ENCODE measurements around the gene USP40. TPM values are rescaled to one million over a fixed set of nuclear protein-coding genes. Genes with fewer than 3 reads are reported as not detected.
A peak's percentile ranks its signal among the peaks of the same experiment; 100 is the strongest.

The USP40 gene
- total and polyA plus RNA-seq, 9 of the 15 experiments (the other 6 are each of a cell fraction or from before 2014, with no cell fraction given): 5.5 to 15.0 (median 9.3) TPM

- TF ChIP-seq PRDM10 (IDR thresholded peaks at IDR 0.05; ENCODE audit: partially characterized antibody) (peak; percentile 26), ZNF175 (CRISPR knock-in tag; IDR thresholded peaks at IDR 0.05; ENCODE audit: low read depth) (0 out of 2 replicates have a peak, but pooled peaks have one; percentile 35), CXXC5 (CRISPR knock-in tag; IDR thresholded peaks at IDR 0.05) (peak; percentile 63)
- TF ChIP-seq, protein P1, sequence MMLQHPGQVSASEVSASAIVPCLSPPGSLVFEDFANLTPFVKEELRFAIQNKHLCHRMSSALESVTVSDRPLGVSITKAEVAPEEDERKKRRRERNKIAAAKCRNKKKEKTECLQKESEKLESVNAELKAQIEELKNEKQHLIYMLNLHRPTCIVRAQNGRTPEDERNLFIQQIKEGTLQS (IDR thresholded peaks at IDR 0.05): peak; percentile 93
- TF ChIP-seq, protein P1 (CRISPR knock-in tag; conservative IDR thresholded peaks at IDR 0.05): peak; percentile 80
- TF ChIP-seq, protein P2, sequence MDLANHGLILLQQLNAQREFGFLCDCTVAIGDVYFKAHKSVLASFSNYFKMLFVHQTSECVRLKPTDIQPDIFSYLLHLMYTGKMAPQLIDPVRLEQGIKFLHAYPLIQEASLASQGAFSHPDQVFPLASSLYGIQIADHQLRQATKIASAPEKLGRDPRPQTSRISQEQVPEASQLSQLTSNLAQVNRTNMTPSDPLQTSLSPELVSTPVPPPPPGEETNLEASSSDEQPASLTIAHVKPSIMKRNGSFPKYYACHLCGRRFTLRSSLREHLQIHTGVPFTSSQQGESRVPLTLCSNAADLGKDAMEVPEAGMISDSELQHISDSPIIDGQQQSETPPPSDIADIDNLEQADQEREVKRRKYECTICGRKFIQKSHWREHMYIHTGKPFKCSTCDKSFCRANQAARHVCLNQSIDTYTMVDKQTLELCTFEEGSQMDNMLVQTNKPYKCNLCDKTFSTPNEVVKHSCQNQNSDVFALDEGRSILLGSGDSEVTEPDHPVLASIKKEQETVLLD (IDR thresholded peaks at IDR 0.05): peak; percentile 30; the same call in 1 of the 2 replicates
- TF ChIP-seq, protein P3, sequence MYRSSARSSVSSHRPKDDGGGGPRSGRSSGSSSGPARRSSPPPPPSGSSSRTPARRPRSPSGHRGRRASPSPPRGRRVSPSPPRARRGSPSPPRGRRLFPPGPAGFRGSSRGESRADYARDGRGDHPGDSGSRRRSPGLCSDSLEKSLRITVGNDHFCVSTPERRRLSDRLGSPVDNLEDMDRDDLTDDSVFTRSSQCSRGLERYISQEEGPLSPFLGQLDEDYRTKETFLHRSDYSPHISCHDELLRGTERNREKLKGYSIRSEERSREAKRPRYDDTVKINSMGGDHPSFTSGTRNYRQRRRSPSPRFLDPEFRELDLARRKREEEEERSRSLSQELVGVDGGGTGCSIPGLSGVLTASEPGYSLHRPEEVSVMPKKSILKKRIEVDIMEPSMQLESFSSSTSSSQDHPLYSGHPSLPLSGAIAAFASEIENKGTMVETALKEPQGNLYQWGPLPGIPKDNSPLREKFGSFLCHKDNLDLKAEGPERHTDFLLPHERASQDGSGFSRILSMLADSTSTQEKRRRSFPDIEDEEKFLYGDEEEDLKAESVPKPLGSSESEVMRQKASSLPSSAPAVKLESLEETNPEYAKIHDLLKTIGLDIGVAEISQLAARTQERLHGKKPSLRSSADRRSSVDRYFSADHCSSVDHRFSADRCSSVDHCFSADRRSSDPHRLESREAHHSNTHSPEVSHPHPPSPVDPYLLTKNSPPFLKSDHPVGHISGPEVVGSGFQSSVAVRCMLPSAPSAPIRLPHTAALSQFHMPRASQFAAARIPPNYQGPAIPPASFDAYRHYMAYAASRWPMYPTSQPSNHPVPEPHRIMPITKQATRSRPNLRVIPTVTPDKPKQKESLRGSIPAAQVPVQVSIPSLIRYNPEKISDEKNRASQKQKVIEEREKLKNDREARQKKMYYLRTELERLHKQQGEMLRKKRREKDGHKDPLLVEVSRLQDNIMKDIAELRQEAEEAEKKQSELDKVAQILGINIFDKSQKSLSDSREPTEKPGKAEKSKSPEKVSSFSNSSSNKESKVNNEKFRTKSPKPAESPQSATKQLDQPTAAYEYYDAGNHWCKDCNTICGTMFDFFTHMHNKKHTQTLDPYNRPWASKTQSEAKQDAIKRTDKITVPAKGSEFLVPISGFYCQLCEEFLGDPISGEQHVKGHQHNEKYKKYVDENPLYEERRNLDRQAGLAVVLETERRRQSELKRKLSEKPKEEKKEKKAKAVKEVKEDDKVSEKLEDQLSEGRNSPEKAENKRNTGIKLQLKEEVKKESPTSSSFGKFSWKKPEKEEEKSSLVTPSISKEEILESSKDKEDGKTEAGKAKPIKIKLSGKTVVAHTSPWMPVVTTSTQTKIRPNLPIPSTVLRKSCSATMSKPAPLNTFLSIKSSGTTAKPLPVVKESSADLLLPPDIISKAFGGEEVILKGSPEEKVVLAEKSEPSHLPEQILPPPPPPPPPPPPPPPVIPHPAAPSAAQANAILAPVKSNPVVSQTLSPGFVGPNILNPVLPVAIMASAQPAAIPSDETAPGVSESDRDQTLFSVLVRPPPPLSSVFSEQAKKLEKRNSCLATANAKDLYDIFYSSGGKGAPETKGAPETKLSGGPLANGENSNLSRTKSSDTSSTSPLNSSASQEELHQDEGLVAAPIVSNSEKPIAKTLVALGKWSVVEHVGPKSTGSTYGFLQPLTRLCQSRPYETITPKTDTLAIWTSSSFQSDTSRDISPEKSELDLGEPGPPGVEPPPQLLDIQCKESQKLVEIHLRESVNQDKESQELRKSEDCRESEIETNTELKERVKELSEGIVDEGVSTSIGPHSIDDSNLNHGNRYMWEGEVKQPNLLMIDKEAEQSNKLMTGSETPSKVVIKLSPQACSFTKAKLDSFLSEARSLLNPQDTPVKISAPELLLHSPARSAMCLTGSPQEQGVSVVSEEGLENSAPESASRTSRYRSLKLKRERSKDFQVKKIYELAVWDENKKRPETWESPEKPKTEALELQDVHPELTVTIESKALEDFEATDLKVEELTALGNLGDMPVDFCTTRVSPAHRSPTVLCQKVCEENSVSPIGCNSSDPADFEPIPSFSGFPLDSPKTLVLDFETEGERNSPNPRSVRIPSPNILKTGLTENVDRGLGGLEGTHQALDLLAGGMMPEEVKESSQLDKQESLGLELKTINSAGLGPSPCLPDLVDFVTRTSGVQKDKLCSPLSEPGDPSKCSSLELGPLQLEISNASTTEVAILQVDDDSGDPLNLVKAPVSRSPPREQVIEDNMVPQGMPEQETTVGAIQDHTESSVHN (IDR thresholded peaks at IDR 0.05; ENCODE audit: borderline replicate concordance in 1 of 2, low read depth in 1 of 2): peak in 1 of 2 experiments; percentile 97; a peak in 2 of 4 replicates
- TF ChIP-seq, protein P4, sequence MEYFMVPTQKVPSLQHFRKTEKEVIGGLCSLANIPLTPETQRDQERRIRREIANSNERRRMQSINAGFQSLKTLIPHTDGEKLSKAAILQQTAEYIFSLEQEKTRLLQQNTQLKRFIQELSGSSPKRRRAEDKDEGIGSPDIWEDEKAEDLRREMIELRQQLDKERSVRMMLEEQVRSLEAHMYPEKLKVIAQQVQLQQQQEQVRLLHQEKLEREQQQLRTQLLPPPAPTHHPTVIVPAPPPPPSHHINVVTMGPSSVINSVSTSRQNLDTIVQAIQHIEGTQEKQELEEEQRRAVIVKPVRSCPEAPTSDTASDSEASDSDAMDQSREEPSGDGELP (CRISPR knock-in tag; IDR thresholded peaks at IDR 0.05; ENCODE audit: borderline replicate concordance): peak; percentile 86
Measured at GRCh38 chr2:233426619-233427342, 139.8 kb downstream of the USP40 start (continued).
